IMR-90 (cell line): Measurements from ENCODE around the gene TM2D3.

Experiments
- CTCF ChIP-seq: conservative IDR thresholded peaks from 2 replicates; pipeline ENCODE4 v1.5.1; 2012; ENCODE audit warnings: mild to moderate bottlenecking, low read depth, low read length, improper control_type of control experiment
- ELK1 ChIP-seq: fragments of 150-350 bp; IDR thresholded peaks from 2 replicates; pipeline ENCODE4 v1.6.1; 2016; ENCODE audit warnings: low read depth, mild to moderate bottlenecking, low read length, moderate library complexity, borderline replicate concordance
- MXI1 ChIP-seq: IDR thresholded peaks from 2 replicates; pipeline ENCODE4 v1.6.1; 2012; ENCODE audit warnings: low read depth, mild to moderate bottlenecking, low read length, moderate library complexity, borderline replicate concordance
- POLR2A ChIP-seq: IDR thresholded peaks from 2 replicates; pipeline ENCODE4 v1.6.1; 2012; ENCODE audit warnings: mild to moderate bottlenecking, low read depth, low read length
- RAD21 ChIP-seq: IDR thresholded peaks from 2 replicates; pipeline ENCODE4 v1.6.1; 2012; ENCODE audit warnings: low read length, improper control_type of control experiment

- TF ChIP-seq CTCF (no peak), POLR2A (no peak), MXI1 (no peak), RAD21 (no peak), ELK1 (no peak)
Observed at GRCh38 chr15:101612676-101613075, 39.5 kb downstream of the TM2D3 start.
